ENCODE data around the gene MTMR11.

The MTMR11 gene

DNA sequence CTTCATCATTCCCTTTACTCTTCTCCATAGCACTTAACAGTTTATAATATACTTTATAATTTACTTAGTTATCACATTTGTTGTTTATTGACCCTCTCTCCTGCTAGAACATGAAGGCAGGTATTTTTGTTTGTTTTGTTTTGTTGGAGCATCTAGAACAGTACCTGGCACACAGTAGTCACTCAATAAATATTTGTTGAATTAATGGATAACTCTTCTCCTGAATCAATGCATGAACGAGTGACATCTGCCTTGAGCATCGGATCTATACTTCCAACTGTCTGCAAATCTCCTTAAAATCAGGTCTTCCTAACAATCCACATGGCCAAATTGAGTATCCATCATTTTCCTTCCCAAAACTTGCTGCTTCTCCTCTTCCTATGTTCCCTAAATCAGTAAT is 35.9 kb upstream of the MTMR11 start:
- DNase-seq (ENCODE audit: low spot score) = no peak
- TF ChIP-seq, protein P1, sequence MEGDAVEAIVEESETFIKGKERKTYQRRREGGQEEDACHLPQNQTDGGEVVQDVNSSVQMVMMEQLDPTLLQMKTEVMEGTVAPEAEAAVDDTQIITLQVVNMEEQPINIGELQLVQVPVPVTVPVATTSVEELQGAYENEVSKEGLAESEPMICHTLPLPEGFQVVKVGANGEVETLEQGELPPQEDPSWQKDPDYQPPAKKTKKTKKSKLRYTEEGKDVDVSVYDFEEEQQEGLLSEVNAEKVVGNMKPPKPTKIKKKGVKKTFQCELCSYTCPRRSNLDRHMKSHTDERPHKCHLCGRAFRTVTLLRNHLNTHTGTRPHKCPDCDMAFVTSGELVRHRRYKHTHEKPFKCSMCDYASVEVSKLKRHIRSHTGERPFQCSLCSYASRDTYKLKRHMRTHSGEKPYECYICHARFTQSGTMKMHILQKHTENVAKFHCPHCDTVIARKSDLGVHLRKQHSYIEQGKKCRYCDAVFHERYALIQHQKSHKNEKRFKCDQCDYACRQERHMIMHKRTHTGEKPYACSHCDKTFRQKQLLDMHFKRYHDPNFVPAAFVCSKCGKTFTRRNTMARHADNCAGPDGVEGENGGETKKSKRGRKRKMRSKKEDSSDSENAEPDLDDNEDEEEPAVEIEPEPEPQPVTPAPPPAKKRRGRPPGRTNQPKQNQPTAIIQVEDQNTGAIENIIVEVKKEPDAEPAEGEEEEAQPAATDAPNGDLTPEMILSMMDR (IDR thresholded peaks at IDR 0.05; ENCODE audit: extremely low read depth, insufficient read depth, missing control alignments) = no peak
- in situ Hi-C loops (cut with MboI; ENCODE audit: low pct_unique_long_range_greater_than_20kb, low sequenced_read_pairs, unreplicated experiment) = no loop called here

DNA sequence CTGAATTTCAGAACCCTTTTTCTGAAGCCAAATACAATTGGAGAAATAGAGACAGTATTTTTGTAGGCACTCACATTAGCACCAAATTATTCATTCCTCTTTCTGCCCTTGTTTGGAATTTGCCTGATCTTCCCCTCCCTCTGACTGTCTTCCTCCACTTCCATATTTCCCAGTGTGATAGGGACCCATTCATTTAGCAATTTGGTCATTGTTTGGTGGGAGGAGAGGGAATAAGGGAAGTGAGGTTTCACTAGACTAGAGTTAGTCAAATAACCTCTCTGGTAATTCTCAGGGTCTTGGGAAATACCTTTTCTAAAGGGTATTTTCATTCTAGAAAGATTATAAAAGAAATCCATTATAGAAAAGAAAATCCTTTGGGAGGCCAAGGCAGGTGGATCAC is 31.0 kb upstream of the MTMR11 start:
- no peak for DNase-seq (ENCODE audit: low spot score)
- TF ChIP-seq, protein P1 (IDR thresholded peaks at IDR 0.05; ENCODE audit: extremely low read depth, insufficient read depth, missing control alignments) = no peak
- in situ Hi-C loops (cut with MboI; ENCODE audit: low pct_unique_long_range_greater_than_20kb, low sequenced_read_pairs, unreplicated experiment) = loop anchor here (10.0 kb wide), 2 partner anchors 77 to 207 kb away; no protein-coding TSS in a partner anchor

DNA sequence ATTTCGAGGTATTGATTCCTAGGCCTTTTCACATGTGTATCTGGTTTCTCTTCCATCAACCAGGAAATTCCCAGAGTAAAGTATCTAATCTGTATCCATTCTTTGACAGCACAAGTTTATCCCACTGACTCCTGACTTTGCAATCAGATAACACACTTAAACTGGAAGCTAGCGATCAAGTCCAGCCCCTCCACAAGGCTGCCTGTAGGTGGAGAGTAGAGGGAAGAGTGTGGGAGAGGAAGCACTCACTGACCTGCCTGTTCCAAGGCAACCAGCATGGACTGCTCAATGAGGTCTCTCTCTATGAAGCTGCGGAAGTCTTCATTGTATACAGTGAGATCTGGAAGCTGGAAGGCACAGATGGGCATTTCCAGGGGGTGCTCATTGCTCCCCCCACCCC is 30.4 kb upstream of the MTMR11 start:
- in situ Hi-C loops (cut with MboI; ENCODE audit: low pct_unique_long_range_greater_than_20kb, low sequenced_read_pairs, unreplicated experiment) = loop anchor here (10.0 kb wide), 2 partner anchors 78 to 208 kb away; no protein-coding TSS in a partner anchor
- no peak for DNase-seq (ENCODE audit: low spot score)
- TF ChIP-seq, protein P1 (IDR thresholded peaks at IDR 0.05; ENCODE audit: extremely low read depth, insufficient read depth, missing control alignments) = no peak

DNA sequence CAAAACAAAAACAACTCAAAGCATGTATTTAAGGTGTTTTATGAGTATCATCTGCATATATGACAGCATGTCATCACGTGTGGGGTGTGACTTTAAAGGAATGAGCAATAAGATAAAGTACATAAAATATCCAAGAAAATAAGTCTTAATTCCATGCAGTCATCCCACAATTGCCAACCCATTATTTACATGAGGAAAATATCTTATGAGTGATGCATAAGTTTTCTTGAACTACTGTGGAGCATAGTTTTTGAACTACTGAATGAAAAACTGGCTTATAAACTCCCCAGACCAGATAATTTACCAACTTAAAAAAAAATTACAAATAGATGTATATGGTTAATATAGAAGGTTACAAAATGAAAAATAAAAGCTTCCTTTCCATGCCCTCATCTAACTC is 29.7 kb upstream of the MTMR11 start:
- no peak for DNase-seq (ENCODE audit: low spot score)
- TF ChIP-seq, protein P1 (IDR thresholded peaks at IDR 0.05; ENCODE audit: extremely low read depth, insufficient read depth, missing control alignments) = no peak
- in situ Hi-C loops (cut with MboI; ENCODE audit: low pct_unique_long_range_greater_than_20kb, low sequenced_read_pairs, unreplicated experiment) = loop anchor here (10.0 kb wide), 2 partner anchors 78 to 208 kb away; no protein-coding TSS in a partner anchor

DNA sequence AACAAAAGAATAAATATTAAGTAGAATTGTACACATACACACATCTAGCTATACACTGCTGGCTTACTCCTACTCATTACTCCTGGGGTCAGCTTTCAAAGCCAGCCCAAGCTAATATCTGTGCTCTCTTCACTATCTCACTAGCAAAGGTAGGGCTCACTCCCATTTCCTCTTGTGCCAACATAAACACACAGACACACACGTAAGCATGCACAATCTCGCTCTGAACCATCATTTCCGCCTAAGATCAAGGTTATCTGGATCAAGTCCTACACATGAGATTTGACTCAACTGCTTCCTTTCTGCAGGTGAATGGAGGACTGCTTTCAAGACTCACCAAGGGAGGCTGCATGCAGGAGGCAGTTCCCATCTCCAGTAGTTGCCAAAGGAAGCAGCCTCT is 28.8 kb upstream of the MTMR11 start:
- TF ChIP-seq, protein P1 (IDR thresholded peaks at IDR 0.05; ENCODE audit: extremely low read depth, insufficient read depth, missing control alignments) = no peak
- DNase-seq (ENCODE audit: low spot score) = no peak
- in situ Hi-C loops (cut with MboI; ENCODE audit: low pct_unique_long_range_greater_than_20kb, low sequenced_read_pairs, unreplicated experiment) = loop anchor here (10.0 kb wide), 2 partner anchors 79 to 209 kb away; no protein-coding TSS in a partner anchor

DNA sequence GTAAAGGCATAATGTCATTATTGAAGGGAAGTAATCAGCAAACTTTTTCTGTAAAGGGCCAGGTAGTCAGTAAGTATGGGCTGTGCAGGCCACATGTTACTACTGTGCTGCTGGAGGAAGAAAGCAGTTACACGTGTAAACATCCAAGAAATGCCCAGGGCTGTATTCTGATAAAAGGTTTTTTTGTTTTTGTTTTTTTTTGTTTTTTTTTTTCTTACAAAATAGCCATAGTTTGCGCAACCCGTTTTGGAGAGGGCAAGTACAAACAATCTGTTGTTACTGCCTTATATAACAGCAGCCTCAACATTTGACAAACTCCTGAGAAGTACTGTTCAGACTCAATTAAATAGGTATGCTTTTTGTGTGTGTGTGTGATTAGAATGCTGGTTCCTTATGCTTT is 26.7 kb upstream of the MTMR11 start:
- in situ Hi-C loops (cut with MboI; ENCODE audit: low pct_unique_long_range_greater_than_20kb, low sequenced_read_pairs, unreplicated experiment) = loop anchor here (10.0 kb wide), 2 partner anchors 81 to 211 kb away; no protein-coding TSS in a partner anchor
- no peak for DNase-seq (ENCODE audit: low spot score)
- TF ChIP-seq, protein P1 (IDR thresholded peaks at IDR 0.05; ENCODE audit: extremely low read depth, insufficient read depth, missing control alignments) = no peak

All from GM13977 (cell line).